HEK293T (cell line): ENCODE measurements around the gene ARHGAP10.

Source experiments
- ELF4 ChIP-seq: fragments of 450-650 bp; IDR thresholded peaks from 2 replicates; pipeline ENCODE4 v1.6.1; 2017; ENCODE audit warnings: antibody characterized with exemption
- NFRKB ChIP-seq: fragments of 450-650 bp; IDR thresholded peaks from 2 replicates; pipeline ENCODE4 v1.6.1; 2016; ENCODE audit warnings: mild to moderate bottlenecking, moderate library complexity
- SP1 ChIP-seq: fragments of 450-650 bp; IDR thresholded peaks from 2 replicates; pipeline ENCODE4 v1.6.1; 2017
- SUZ12 ChIP-seq: fragments of 450-650 bp; IDR thresholded peaks from 2 replicates; pipeline ENCODE4 v1.6.1; 2016; ENCODE audit warnings: mild to moderate bottlenecking

- no peak for TF ChIP-seq NFRKB
- no peak for TF ChIP-seq ELF4
- no peak for TF ChIP-seq SUZ12
- TF ChIP-seq SP1 = no peak
These were observed 336.4 kb downstream of the ARHGAP10 start for GRCh38 chr4:148068065-148068911.
